Keratinocyte (primary cell): ENCODE results near the gene UMAD1.

Source experiments
- EZH2 ChIP-seq: IDR thresholded peaks from one replicate; pipeline ENCODE4 v1.6.1; 2012; ENCODE audit warnings: inconsistent platforms, mild to moderate bottlenecking, low read length, moderate library complexity
- TF ChIP-seq, protein P1 (sequence below), 3 experiments: IDR thresholded peaks in 1 of 3; conservative IDR thresholded peaks in 1 of 3; optimal IDR thresholded peaks in 1 of 3; 2 replicates in 2 of 3; 3 replicates in 1 of 3; pipeline versions ENCODE3 to v1.5.1; 2011; ENCODE audit warnings: low read length in 3 of 3, mild to moderate bottlenecking in 3 of 3, moderate library complexity in 2 of 3, control low read depth in 1 of 3, inconsistent platforms in 1 of 3; ENCODE audit not compliant: insufficient read depth in 2 of 3; ENCODE audit errors: extremely low read depth in 1 of 3

- TF ChIP-seq, protein P1, sequence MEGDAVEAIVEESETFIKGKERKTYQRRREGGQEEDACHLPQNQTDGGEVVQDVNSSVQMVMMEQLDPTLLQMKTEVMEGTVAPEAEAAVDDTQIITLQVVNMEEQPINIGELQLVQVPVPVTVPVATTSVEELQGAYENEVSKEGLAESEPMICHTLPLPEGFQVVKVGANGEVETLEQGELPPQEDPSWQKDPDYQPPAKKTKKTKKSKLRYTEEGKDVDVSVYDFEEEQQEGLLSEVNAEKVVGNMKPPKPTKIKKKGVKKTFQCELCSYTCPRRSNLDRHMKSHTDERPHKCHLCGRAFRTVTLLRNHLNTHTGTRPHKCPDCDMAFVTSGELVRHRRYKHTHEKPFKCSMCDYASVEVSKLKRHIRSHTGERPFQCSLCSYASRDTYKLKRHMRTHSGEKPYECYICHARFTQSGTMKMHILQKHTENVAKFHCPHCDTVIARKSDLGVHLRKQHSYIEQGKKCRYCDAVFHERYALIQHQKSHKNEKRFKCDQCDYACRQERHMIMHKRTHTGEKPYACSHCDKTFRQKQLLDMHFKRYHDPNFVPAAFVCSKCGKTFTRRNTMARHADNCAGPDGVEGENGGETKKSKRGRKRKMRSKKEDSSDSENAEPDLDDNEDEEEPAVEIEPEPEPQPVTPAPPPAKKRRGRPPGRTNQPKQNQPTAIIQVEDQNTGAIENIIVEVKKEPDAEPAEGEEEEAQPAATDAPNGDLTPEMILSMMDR (optimal IDR thresholded peaks at IDR 0.05 in 1 of 3, IDR thresholded peaks at IDR 0.05 in 1 of 3, conservative IDR thresholded peaks at IDR 0.05 in 1 of 3; ENCODE audit: extremely low read depth in 1 of 3, insufficient read depth in 2 of 3, low read length in 3 of 3) = no peak
- TF ChIP-seq EZH2 = no peak
Measured at GRCh38 chr7:7740037-7740355, 99.4 kb downstream of the UMAD1 start.
